Measurements from ENCODE around the gene CXCL14.
A peak's percentile ranks its signal among the peaks of the same experiment; 100 is the strongest.

Gene CXCL14, protein sequence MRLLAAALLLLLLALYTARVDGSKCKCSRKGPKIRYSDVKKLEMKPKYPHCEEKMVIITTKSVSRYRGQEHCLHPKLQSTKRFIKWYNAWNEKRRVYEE

GRCh38 chr5:135578685-135579341 lies at the start of gene CXCL14:
Gene CXCL14 (minus strand): TSS chr5:135578991. CDS start chr5:135578778, 213 bp downstream.
- FAIRE-seq, result no peak

DNA sequence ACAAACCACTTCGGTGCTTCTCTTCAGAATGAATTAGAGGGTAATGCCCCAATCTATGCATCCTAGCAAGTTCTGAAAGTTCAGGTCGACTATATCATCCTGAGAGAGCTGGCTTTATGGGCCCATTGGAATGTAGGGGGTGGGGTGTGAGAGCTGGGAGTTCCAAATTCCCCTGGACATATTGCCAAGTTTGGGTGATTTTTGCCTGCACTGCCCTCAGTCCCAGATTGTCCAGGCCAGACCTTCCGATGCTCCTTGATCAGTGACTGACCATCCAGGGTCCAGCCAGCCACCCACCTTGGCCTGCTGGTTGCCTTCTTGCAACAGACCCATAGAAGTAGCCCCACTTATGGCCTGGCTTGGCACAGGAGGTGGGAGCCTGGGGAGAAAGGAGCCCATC lies 47.8 kb upstream of the CXCL14 start:
- FAIRE-seq, result no peak

DNA sequence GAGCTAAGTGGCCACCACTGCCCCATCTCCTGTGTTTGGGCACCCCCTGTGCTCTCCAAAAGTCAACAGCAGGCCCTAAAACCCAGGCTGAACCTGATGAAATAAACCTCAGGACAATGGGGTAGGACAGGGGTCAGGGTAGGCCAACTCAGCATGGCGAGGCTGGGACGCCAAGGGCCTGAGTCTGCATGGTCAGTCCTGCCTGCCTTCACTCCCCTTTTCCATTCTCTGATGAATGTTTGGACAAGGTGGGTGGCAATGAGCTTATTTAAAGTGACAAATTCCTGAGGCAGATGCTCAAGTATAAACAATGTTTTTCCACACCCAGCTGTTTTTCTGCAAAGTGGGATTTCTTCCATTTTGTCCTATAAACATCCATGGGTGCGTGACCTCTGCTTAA lies 47.2 kb upstream of the CXCL14 start:
- peak; percentile 4 for FAIRE-seq

- no peak for FAIRE-seq
These were observed 46.7 kb upstream of the CXCL14 start for GRCh38 chr5:135625486-135625885.

DNA sequence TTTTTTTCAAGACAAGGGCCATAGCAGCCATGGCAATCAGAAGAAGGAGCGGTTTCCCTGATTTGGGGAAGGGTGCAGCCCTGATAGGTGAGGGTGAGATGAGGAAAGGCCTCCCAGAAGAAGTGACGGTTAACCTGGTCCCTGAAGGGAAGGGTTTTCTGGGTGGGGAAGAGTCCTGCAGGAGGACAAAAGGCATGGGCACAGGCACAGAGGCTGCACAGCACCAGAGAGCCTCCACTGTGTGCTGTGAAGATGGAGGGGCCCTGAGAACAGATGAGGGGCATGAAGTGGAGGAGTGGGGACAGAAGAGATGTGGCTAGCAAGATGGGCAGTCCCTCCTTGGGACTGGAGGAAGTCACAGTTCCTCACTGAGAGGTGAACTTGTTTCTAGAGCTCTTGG lies 46.3 kb upstream of the CXCL14 start:
- no peak for FAIRE-seq

DNA sequence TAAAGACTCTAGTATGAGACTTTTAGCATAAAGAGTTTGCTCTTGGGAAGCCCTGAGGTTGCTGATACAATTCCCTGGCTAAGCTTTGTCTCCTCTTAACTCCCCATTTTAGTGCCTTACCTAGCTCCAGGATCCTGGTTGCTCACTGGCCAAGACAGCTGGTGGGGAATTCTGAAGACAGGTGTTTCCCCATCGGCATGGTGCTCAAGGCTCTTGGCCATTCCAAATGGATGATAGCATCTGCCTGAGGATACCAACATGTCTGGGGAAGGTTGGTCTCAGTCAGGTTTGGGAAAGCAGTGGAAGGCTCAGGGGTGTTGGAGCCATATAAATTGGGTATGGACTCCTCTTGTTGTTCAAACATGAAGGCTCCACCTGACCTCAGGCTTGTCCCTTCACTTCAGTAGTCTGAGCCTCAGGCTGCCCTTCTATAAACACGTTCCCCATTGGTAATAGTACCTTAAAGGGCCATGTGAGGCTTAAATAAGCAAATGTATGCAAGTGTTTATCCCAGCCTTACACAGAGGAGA lies 44.5 kb upstream of the CXCL14 start:
- no peak for FAIRE-seq

DNA sequence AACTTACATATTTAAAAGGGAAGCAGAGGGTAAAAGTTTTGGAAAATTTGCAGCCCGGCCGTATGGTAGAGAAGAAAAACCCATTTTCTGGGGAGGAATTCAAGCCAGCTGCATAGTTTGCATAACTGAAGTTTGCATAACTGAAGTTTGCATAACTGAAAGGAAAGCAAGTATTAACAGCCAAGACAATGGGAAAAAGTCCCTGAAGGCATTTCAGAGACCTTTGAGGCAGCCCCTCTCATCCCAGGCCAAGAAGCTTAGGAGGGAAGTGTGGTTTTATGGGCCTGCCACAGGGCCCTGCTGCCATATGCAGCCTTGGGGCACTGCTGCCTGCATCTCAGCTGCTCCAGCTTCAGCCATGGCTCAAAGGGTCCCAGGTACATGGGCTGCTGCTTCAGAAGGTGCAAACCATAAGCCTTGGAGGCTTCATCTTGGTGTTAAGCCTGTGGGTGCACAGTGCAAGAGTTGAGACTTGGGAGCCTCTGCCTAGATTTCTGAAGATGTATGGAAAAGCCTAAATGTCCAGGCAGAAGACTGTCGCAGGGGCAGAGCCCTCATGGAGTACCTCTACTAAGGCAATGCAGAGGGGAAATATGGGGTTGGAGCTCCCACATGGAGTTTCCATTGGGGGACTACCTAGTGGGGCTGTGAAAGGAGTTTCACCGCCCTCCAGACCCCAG lies 36.9 kb upstream of the CXCL14 start:
- no peak for FAIRE-seq

GRCh38 chr5:135615171-135615570 lies 36.4 kb upstream of the CXCL14 start:
- no peak for FAIRE-seq

- no peak for FAIRE-seq
These were observed 31.2 kb upstream of the CXCL14 start for GRCh38 chr5:135609981-135610380.

GRCh38 chr5:135608761-135609443 lies 30.1 kb upstream of the CXCL14 start:
- FAIRE-seq, result no peak

DNA sequence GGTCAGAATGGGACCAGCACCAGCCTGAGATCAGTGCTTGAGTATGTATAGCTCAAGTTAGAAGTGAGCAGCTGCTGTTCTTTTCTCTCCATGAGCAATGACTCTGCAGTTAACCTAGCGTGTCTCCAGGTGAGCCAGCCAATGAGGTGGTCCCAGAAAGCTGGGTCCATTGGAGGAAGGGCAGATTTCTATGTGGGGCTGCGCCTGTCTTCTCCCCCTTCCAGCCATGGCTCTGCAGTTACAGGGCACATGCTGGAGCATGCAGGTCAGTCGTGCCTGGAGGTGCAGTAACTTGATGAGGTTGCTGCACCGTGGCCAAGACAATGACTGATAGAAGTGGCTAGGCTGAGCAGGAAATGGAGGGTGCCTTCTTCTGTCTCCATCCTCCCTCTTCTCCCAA lies 29.6 kb upstream of the CXCL14 start:
- FAIRE-seq, result no peak

DNA sequence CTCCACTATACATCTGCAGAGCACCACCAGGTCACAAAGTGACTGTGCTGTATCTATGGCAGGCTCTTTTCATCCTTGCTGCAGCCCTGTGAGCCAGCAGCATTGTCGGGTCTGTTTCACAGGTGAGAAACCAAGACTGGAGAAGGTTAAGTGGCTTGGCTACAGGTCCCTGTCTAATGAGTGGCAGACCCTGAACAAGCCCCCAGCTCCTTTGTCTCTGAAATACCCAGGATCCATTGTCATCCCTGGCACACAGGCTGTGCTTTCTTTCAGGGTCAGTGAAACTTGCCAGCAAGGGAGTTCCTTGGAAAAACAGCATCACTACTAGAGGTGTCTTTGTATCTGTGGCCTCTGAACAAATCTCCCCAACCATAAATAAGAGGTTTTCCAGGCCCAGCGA lies 27.6 kb upstream of the CXCL14 start:
- FAIRE-seq, result no peak

DNA sequence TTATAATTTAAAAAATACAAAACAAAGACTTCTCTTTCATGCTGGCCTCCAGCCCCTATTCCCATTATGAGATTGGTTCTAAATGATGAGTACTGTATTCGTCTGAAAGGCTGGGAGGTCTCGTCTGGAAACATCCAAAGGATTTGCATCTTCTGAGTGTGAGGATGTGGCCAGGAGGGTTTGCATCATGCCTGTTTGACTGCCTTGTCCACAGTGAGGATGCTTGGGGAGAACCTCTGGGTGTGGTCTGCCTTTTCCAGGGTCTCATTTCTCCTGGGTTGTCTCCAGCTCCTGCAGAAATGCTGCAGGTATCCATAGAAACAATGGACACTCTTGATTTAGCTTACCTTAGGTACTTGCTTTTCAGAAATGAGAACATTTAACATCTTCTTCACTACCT lies 26.4 kb upstream of the CXCL14 start:
- no peak for FAIRE-seq

DNA sequence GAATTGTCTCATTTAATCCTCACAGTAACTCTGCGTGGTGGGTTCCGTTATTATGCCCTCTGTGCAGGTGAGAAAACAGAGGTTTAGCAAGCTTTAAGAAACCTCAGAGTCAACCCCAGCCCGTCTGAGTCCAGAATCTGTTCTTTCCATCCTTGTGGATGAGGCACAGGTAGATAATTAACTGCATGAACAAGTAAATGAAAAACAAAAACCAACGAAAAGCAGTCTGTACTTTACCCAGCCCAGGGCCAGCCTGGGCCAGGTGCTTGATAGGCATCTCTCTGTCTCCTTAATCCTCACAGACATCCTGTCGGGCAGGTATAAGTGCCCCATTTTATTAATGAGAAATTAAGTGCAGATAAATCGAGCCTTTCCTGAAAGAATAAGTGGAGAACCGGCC lies 25.3 kb upstream of the CXCL14 start:
- no peak for FAIRE-seq

DNA sequence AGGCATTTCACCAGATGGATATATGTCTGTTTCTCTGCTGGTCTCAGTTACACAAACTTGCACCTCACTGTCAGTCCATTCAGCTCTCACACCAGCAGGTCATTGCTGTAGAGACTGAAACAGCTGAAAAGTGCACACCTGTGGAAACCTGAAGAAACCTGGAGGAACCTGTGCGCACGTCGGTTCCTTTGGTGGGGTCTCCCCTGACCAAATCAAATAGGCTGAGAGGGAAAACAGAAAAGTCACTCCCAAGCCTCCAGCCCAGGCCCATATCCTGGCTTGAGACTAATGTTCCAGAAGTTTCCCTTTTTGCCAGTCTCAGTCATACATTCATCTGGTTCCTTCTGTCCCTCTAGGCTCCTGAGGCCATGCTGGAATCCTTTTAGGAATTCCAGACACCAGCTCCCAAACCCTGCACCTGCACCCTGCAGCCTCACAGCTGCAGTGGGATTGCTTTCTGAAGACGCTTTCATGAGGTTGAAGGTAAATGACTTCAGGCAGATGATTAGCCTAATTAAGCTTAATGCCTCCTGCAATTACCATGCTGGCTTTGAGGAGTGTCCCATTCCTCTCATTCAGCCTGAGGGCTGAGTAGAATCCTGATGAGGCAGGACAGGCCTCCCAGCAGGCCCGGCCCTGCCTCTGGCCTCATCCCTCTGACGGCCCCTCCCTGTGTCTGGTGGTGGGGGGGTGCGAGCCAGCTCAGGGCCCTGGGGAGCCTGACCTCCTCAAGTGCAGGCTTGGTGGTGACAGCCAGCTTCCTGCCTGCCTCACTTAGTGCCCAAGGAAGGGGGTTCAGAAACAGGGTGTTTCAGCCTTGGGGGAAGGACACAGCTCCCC lies 24.3 kb upstream of the CXCL14 start:
- no peak for FAIRE-seq

DNA sequence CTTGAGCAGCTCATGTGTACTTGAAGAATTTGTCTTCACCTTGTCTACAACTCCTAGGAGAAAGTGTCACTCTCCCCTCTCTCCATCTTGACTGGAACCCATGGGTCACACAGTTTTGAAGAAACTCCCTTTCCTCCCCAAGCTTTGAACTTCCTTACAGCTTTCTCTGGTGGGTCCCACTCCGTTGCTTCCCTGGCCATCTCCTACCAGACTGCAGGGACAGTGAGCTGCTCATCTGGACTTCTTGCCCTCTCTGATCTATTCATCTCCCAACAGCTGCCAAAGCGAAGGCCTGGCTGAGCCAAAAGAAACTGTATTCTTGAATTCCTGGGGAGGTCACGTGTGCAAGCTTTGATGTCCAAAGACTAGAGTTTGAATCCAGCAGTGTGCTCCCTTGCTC lies 22.7 kb upstream of the CXCL14 start:
- FAIRE-seq, result no peak

DNA sequence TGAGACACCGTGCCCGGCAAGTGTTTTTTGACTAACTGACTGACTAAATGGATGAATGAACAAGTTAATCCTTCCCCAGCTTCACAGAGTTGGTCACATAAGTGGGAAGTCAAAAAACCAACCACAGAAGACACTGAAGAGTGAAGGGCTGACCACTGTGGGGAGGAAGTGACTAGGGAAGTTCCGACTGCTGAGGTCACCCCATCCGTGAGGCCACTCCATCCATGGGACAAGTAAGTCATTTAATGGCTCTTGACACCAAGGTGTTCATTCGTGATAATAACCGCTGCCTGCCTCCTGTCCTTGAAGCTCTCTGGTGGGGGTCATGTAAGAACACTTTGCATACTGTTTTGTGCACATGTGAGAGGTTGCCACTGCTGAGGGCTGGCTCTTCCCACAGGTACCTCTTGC lies 22.2 kb upstream of the CXCL14 start:
- no peak for FAIRE-seq

GRCh38 chr5:135600152-135600570 lies 21.4 kb upstream of the CXCL14 start:
- FAIRE-seq, result no peak

- no peak for FAIRE-seq
These were observed 20.8 kb upstream of the CXCL14 start for GRCh38 chr5:135599421-135600151.

DNA sequence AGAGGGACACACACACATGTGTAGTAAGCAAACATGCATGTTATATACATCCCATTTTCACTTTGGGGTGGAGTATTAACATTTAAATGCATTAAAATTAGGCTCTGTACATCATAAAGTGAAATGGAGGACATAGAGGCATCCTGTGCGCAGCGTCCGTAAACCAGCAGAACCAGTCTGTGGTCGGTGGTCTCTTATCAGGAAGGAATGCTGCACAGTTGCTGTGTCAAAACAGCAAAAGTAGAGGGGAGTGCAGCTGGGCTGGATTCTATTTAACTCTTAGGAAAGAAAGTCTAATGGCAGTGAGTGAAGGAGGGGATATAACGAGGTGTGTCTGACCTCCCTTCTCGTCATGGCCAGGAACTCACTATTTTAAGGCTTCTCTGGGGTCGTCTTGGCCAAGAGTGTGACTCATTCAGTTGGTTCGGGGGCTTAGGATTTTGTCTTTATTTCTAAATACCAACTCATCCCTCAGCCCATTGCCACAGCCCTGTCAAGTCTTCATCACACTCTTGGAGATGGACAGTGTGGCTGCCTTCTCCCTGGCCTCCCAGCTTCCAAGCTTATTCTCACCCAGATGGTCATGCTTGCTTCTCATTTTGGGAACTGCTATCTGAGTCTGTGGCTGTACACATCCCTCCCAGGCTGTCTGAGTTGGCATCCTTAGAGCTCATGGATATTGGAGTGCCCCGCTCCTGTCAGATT lies 20.1 kb upstream of the CXCL14 start:
- FAIRE-seq, result no peak

DNA sequence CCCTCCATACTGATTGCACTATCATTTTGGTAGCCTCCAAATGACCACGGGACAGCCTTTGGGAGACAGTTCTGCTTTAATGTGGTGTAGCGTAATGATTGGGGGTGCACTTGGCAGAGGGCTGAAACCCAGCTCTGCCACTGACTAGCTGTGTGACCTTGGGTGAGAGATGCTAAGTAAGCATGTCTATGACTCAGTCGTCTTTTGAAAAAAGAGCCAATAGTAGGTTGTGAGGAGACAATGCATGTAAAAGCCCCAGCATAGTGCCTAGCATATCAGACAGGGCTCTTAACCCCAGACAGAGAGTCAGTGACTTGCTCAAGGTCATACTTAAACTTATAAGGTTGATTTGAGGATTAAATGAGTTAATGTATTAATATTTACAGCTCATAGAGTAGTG lies 18.0 kb upstream of the CXCL14 start:
- no peak for FAIRE-seq
